Activated CD8-positive, alpha-beta memory T cell treated with anti-CD3 and anti-CD28 coated beads for 1 hour (primary cell): ENCODE data around the gene FERMT3.

Source experiments
- DNase-seq, 2 donors: peaks; one replicate each; pipeline ENCODE4 v3.0.0-alpha.2; 2020; ENCODE audit warnings: low read depth in 1 of 2; ENCODE audit errors: extremely low read depth in 1 of 2

The FERMT3 gene

GRCh38 chr11:64219354-64219684 is 12.8 kb downstream of the FERMT3 start:
- DNase-seq: no peak

- DNase-seq: no peak
Observed at GRCh38 chr11:64219755-64220154, 13.2 kb downstream of the FERMT3 start.

GRCh38 chr11:64220271-64220670 is 13.8 kb downstream of the FERMT3 start:
- no peak for DNase-seq

- no peak for DNase-seq
Observed at GRCh38 chr11:64220798-64221197, 14.3 kb downstream of the FERMT3 start.

- no peak for DNase-seq
Observed at GRCh38 chr11:64222651-64223000, 16.1 kb downstream of the FERMT3 start.

- DNase-seq: no peak
Observed at GRCh38 chr11:64223001-64223651, 16.6 kb downstream of the FERMT3 start.

- no peak for DNase-seq
Observed at GRCh38 chr11:64224151-64224890, 17.8 kb downstream of the FERMT3 start.

GRCh38 chr11:64224891-64225607 is 18.5 kb downstream of the FERMT3 start:
- no peak for DNase-seq

- DNase-seq: peak; percentile 71 to 89
Observed at GRCh38 chr11:64225608-64226506, 19.3 kb downstream of the FERMT3 start, which contains the start of the genes NUDT22 and TRPT1. NUDT22 (plus strand) TSS chr11:64226274; CDS start chr11:64226653, 379 bp downstream. TRPT1 (minus strand) TSS chr11:64226186; CDS start chr11:64225860, 326 bp downstream.

- DNase-seq: no peak
Observed at GRCh38 chr11:64226507-64227051, 20.1 kb downstream of the FERMT3 start.

GRCh38 chr11:64227405-64227956 is 21.0 kb downstream of the FERMT3 start:
- no peak for DNase-seq

- DNase-seq: no peak
Observed at GRCh38 chr11:64229090-64229743, 22.7 kb downstream of the FERMT3 start.

- no peak for DNase-seq
Observed at GRCh38 chr11:64229744-64230170, 23.2 kb downstream of the FERMT3 start.

- peak; percentile 72 to 77 for DNase-seq
Observed at GRCh38 chr11:64230171-64230984, 23.9 kb downstream of the FERMT3 start, which contains the start of gene DNAJC4. DNAJC4 (plus strand) TSS chr11:64230548; CDS start chr11:64230855, 307 bp downstream.

- no peak for DNase-seq
Observed at GRCh38 chr11:64230985-64231365, 24.5 kb downstream of the FERMT3 start.

GRCh38 chr11:64231546-64231945 is 25.0 kb downstream of the FERMT3 start:
- DNase-seq: no peak

- DNase-seq: no peak
Observed at GRCh38 chr11:64232182-64232966, 25.9 kb downstream of the FERMT3 start.

GRCh38 chr11:64232967-64233315 is 26.4 kb downstream of the FERMT3 start:
- DNase-seq: no peak
